Calu3 (cell line): ENCODE measurements around the gene TREML4. TPM values are rescaled to one million over a fixed set of nuclear protein-coding genes. Genes with fewer than 3 reads are reported as not detected.

Experiments
- BruUV-seq: library from RNA; stranded (reverse); fragments of 400-500 nt; replicated peaks from 2 replicates; lab custom pipeline; 2021; lab: Mats Ljungman, UMichigan
- CTCF ChIA-PET: fragments of 300-600 bp; sonication (Branson Sonifier 250); formaldehyde crosslinking; loops from one replicate; lab custom pipeline; 2022; ENCODE audit warnings: antibody characterized with exemption; lab: Charles Lee
- DNase-seq: peaks from one replicate; pipeline ENCODE4 v3.0.0; 2022
- H3K27ac Mint-ChIP-seq: one replicate; pipeline ENCODE4 v1.8.0; 2022; ENCODE audit warnings: mixed read lengths; ENCODE audit not compliant: unreplicated experiment
- H3K27me3 Mint-ChIP-seq: one replicate; pipeline ENCODE4 v1.8.0; 2022; ENCODE audit warnings: mixed read lengths; ENCODE audit not compliant: unreplicated experiment
- H3K36me3 Mint-ChIP-seq: one replicate; pipeline ENCODE4 v1.8.0; 2022; ENCODE audit warnings: mild to moderate bottlenecking, moderate library complexity, mixed read lengths; ENCODE audit not compliant: insufficient read depth, unreplicated experiment
- H3K4me1 Mint-ChIP-seq: one replicate; pipeline ENCODE4 v1.8.0; 2022; ENCODE audit warnings: mild to moderate bottlenecking, low read depth, mixed read lengths; ENCODE audit not compliant: unreplicated experiment
- H3K4me3 Mint-ChIP-seq: one replicate; pipeline ENCODE4 v1.8.0; 2022; ENCODE audit warnings: mild to moderate bottlenecking, low read depth, moderate library complexity, mixed read lengths; ENCODE audit not compliant: unreplicated experiment
- H3K9me3 Mint-ChIP-seq: one replicate; pipeline ENCODE4 v1.8.0; 2022; ENCODE audit warnings: low read depth, mixed read lengths; ENCODE audit not compliant: unreplicated experiment
- CTCF ChIP-seq: fragments of 200-600 bp; IDR thresholded peaks from one replicate; pipeline ENCODE4 v1.8.0; 2022; ENCODE audit warnings: antibody characterized with exemption; ENCODE audit not compliant: unreplicated experiment
- intact Hi-C: fragments of 100-400 bp; cut with micrococcal nuclease; formaldehyde crosslinking; loops from one replicate; pipeline ENCODE4 v1.10.0; 2022; ENCODE audit not compliant: unreplicated experiment
- total RNA-seq: library from RNA; stranded (reverse); gene quantifications from 2 replicates; pipeline ENCODE4 v1.2.3, GENCODE V29; 2022

Gene TREML4
- total RNA-seq, 1 experiment from 2014 or later: not detected

- no peaks in the 10 kb centered on the region for H3K36me3 Mint-ChIP-seq
- intact Hi-C loops: no loop called here
- no TSS peak for BruUV-seq
- DNase-seq: peak; percentile 33
- TF ChIP-seq CTCF: no peak
- CTCF ChIA-PET: no interaction called here
- no peak overlapping the region for H3K27ac Mint-ChIP-seq
- peaks cover 45% of the 10 kb centered on the region for H3K27me3 Mint-ChIP-seq
- H3K9me3 Mint-ChIP-seq: no peaks in the 10 kb centered on the region
- H3K4me3 Mint-ChIP-seq: no peak overlapping the region
- H3K4me1 Mint-ChIP-seq: peaks cover 10% of the 10 kb centered on the region
Measured at GRCh38 chr6:41200296-41200900, 27.8 kb upstream of the TREML4 start.

GRCh38 chr6:41200901-41201763 lies 27.0 kb upstream of the TREML4 start, which contains the start of gene TREML2:
Gene TREML2 (minus strand): TSS chr6:41201149. CDS start chr6:41201008, 141 bp downstream.
- no TSS peak for BruUV-seq
- Mint-ChIP-seq H3K27me3 (peaks cover 42% of the 10 kb centered on the region), H3K4me3 (no peak within 1 kb of the TSS), H3K4me1 (peaks cover 10% of the 10 kb centered on the region), H3K27ac (no peak within 1 kb of the TSS), H3K9me3 (no peaks in the 10 kb centered on the region), H3K36me3 (no peaks in the 10 kb centered on the region)
- DNase-seq: no peak
- TF ChIP-seq CTCF: no peak
- intact Hi-C loops: no loop called here
- CTCF ChIA-PET: no interaction called here

GRCh38 chr6:41201764-41202173 lies 26.4 kb upstream of the TREML4 start:
- no peak for TF ChIP-seq CTCF
- Mint-ChIP-seq H3K27ac (no peak overlapping the region), H3K4me1 (peaks cover 10% of the 10 kb centered on the region), H3K9me3 (no peaks in the 10 kb centered on the region), H3K4me3 (no peak overlapping the region), H3K36me3 (no peaks in the 10 kb centered on the region), H3K27me3 (peaks cover 35% of the 10 kb centered on the region)
- intact Hi-C loops: no loop called here
- no TSS peak for BruUV-seq
- CTCF ChIA-PET: no interaction called here
- no peak for DNase-seq

GRCh38 chr6:41204156-41204555 lies 24.0 kb upstream of the TREML4 start:
- CTCF ChIA-PET: no interaction called here
- Mint-ChIP-seq H3K27me3 (peaks cover 14% of the 10 kb centered on the region), H3K4me1 (peaks cover 10% of the 10 kb centered on the region), H3K4me3 (no peak overlapping the region), H3K36me3 (no peaks in the 10 kb centered on the region), H3K27ac (no peak overlapping the region), H3K9me3 (no peaks in the 10 kb centered on the region)
- TF ChIP-seq CTCF: no peak
- no TSS peak for BruUV-seq
- intact Hi-C loops: no loop called here
- DNase-seq: no peak
